AG04449 (cell line): ENCODE results near the gene UEVLD.
"Not testable (repeated sequence)": the region's sequence is repeated elsewhere in the genome, so short reads cannot be mapped to it uniquely, and the experiment has no call there.

Source experiments
- CTCF ChIA-PET: fragments of 350-600 bp; formaldehyde crosslinking; extraction: SDS; loops from one replicate; lab custom pipeline; 2021; ENCODE audit warnings: antibody characterized with exemption; lab: Yijun Ruan, JAX
- POLR2A ChIA-PET: fragments of 400-600, 350-600 bp; formaldehyde crosslinking; extraction: SDS; loops from one replicate; lab custom pipeline; 2020; ENCODE audit warnings: antibody characterized with exemption, inconsistent platforms; lab: Yijun Ruan, JAX
- DNase-seq: peaks from one replicate; pipeline ENCODE4 v3.0.0-alpha.2; 2010; ENCODE audit warnings: low read depth, low spot score
- H3K4me3 ChIP-seq: 2 replicates; pipeline ENCODE4 v1.5.1; 2011; ENCODE audit warnings: low read depth, mild to moderate bottlenecking, control low read depth, low read length
- TF ChIP-seq, protein P1 (sequence below): IDR thresholded peaks from one replicate; pipeline ENCODE4 v1.5.1; 2011; ENCODE audit warnings: mild to moderate bottlenecking, moderate library complexity, low read length, control low read depth, inconsistent platforms; ENCODE audit not compliant: insufficient read depth; ENCODE audit errors: missing control alignments

Gene UEVLD

GRCh38 chr11:18612394-18612793 lies 23.9 kb upstream of the UEVLD start:
- DNase-seq, result no peak
- ChIA-PET POLR2A (no interaction called here), CTCF (interaction anchor here (1.1 kb wide), 2 partner anchors 9 to 16 kb away, joined by 3 read pairs; no protein-coding TSS in a partner anchor)
- TF ChIP-seq, protein P1, sequence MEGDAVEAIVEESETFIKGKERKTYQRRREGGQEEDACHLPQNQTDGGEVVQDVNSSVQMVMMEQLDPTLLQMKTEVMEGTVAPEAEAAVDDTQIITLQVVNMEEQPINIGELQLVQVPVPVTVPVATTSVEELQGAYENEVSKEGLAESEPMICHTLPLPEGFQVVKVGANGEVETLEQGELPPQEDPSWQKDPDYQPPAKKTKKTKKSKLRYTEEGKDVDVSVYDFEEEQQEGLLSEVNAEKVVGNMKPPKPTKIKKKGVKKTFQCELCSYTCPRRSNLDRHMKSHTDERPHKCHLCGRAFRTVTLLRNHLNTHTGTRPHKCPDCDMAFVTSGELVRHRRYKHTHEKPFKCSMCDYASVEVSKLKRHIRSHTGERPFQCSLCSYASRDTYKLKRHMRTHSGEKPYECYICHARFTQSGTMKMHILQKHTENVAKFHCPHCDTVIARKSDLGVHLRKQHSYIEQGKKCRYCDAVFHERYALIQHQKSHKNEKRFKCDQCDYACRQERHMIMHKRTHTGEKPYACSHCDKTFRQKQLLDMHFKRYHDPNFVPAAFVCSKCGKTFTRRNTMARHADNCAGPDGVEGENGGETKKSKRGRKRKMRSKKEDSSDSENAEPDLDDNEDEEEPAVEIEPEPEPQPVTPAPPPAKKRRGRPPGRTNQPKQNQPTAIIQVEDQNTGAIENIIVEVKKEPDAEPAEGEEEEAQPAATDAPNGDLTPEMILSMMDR, result no peak
- H3K4me3 ChIP-seq, result no peak overlapping the region

DNA sequence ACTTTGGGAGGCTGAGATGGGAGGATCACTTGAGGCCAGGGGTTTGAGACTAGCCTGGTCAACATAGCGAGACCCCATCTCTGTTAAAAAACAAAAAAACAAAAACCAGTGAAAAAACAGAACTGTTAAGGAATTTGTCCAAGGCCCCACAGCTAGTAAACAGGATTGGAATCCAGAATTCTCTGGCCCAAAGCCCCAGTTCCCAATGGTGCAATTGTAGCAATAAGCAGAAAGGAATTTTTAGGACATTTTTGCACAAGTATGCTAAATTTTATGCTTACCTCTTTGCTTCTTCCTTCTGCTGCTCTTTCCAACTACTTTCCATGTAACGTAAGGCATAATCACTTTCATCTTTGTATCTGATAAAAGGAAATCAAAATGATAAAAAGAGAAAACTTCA lies 22.7 kb upstream of the UEVLD start:
- ChIA-PET CTCF (no interaction called here), POLR2A (no interaction called here)
- no peak overlapping the region for H3K4me3 ChIP-seq

GRCh38 chr11:18608376-18608775 lies 19.8 kb upstream of the UEVLD start:
- no peak for DNase-seq
- TF ChIP-seq, protein P1, result no peak
- POLR2A ChIA-PET, result no interaction called here
- CTCF ChIA-PET, result no interaction called here
- H3K4me3 ChIP-seq, result no peak overlapping the region

More for the DNA sequence above, 22.7 kb upstream of the UEVLD start:
- TF ChIP-seq, protein P1, result no peak
- DNase-seq, result no peak

GRCh38 chr11:18600915-18601569 lies 12.5 kb upstream of the UEVLD start:
- CTCF ChIA-PET, result no interaction called here
- H3K4me3 ChIP-seq, result no peak overlapping the region
- POLR2A ChIA-PET, result no interaction called here
- DNase-seq, result no peak
- TF ChIP-seq, protein P1, result no peak

GRCh38 chr11:18599739-18600230 lies 11.3 kb upstream of the UEVLD start, which contains the start of gene MISFA:
Gene MISFA (plus strand): TSS chr11:18599789. CDS start chr11:18599929, 140 bp downstream.
- no peak for DNase-seq
- no peak within 1 kb of the TSS for H3K4me3 ChIP-seq
- ChIA-PET CTCF (no interaction called here), POLR2A (no interaction called here)
- TF ChIP-seq, protein P1, result no peak

DNA sequence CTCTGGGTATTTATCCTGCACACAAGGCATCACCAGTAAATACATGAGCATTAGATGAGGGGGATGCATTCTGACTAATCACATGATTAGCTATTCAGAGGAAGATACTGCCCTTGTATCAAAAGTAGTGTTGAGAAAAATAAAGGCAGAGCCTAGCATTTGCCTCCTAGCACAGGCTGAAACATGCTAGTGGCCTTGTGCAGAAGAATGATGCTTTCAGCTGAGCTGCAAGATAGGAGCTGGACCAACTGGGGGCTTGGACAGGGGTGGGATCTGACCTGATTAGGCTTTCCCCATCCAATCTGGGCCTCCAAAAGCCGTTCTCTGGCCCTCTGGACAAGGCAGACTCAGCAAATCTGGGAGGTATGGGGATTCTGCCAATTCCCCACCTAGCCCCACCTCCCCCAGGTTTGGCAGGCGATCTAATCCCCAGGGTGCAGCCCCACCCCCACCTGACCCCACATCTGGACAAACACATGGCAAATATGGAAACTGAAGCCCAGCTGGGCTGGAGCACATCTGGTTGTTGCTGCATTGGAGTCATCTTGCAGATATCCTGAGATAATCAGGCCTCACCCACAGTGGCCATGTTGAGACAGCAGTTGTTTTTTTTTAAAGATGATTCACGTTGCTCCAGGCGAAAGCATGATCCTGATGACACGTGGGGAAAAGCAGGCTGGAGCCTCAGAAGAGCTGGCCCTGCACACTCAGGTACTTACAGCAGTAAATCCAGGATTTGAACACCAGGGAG lies 6.6 kb upstream of the UEVLD start:
- POLR2A ChIA-PET, result interaction anchor here (1.0 kb wide), 1 partner anchor 40 kb away, joined by 3 read pairs; no protein-coding TSS in a partner anchor
- TF ChIP-seq, protein P1, result no peak
- CTCF ChIA-PET, result no interaction called here
- H3K4me3 ChIP-seq, result no peak overlapping the region
- no peak for DNase-seq

DNA sequence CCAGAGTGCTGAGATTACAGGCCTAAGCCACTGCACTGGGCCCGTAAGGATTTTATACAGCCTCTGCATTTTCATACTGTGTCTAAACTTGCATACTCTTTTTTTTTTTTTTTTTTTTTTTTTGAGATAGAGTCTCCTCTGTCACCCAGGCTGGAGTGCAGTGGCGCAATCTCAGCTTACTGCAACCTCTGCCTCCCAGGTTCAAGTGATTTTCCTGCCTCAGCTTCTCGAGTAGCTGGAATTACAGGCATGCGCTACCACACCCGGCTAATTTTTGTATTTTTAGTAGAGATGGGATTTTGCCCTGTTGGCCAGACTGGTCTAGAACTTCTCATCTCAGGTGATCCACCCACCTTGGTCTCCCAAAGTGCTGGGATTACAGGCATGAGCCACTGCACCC lies 5.6 kb upstream of the UEVLD start:
- DNase-seq, POLR2A ChIA-PET, H3K4me3 ChIP-seq, CTCF ChIA-PET: not testable (repeated sequence)
